Stimulated activated CD8-positive, alpha-beta memory T cell treated with anti-CD3 and anti-CD28 coated beads, Interleukin-7, amount 100 ng/mL, for 48 hours (primary cell): ENCODE measurements around the gene LAG3.

Experiments
- DNase-seq, 2 donors: peaks; one replicate each; pipeline ENCODE4 v3.0.0-alpha.2; 2020; ENCODE audit warnings: low read depth in 1 of 2; ENCODE audit errors: extremely low read depth in 1 of 2

Gene LAG3

DNA sequence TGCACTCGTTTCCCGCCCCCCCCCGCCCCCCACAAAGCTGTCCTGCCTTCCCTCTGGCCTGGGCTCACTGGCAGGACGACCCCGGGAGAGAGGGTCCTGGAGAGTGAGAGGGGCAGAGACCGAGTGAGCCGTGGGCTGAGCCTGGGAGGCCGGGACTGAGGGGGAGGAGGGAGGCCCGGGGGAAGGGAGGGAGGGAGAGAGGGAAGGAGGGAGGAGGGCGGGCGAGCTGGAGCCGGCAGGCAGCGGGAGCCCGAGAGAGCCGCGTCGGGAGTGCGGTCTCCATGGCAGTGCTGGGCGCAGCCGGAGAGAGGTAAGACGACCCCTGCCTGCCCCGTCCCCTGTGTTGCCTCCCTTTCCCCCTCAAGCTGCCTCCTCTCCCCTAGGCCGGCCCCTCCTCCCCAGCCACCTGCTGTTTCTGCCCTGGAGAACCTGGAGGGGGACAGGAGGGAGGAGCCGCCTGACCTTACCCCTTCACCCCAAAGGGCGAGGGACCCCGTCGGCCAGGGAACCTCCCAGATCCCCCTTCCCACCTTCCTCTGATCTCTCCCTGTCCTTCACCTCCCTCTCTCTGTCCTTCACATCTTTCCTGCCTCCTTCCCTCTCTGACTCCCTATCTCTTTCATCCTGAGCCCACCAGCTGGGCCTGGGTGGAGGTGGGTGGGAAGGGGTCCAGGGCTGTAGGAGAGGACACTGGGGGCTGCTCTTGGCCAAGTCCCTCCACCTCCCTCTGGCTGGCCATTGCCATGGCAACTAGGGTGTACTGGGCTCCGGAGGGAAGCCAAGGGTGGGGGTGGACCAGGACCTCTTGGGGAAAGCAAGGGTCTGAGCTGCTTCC is 49.5 kb downstream of the LAG3 start, which contains the start of gene GPR162:
GPR162 (plus strand) TSS at position 231 of the 835 bp plus-strand sequence. CDS start 2,078 bp downstream, outside the sequence.
- no peak for DNase-seq

DNA sequence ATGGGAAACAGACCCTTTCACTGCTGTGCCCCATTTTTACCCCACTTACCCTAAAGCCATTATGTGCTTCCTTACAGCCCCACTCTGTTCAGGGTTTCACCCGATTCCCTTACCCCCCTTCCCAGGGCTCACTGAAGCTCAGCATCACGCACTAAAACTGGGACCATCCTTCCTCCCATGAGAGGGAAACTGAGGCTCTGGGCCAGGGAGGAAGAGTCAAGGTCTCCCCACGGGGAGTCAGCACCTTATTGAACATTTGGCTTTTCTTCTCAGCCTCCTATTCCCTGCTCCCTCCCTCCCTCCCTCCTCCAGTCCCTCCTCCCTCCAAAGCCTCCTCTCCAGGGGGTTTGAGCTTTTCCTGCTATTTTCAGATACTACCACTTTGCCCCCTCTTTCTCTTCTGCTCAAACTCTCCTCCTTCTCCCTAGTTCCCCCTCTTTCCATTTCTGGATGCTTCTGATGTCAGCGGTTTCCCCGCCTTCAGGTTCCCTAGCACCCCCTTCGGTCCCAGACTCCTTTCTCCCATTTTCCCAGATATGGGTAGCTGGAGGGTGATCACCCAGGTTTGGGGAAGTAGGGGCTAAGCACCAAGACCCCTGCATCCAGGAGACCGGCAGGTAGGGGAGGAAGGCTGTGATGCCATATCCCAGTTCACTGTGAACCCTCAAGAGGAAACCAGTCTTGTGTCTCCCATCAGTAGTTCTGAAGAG is 50.3 kb downstream of the LAG3 start:
- DNase-seq, result no peak

DNA sequence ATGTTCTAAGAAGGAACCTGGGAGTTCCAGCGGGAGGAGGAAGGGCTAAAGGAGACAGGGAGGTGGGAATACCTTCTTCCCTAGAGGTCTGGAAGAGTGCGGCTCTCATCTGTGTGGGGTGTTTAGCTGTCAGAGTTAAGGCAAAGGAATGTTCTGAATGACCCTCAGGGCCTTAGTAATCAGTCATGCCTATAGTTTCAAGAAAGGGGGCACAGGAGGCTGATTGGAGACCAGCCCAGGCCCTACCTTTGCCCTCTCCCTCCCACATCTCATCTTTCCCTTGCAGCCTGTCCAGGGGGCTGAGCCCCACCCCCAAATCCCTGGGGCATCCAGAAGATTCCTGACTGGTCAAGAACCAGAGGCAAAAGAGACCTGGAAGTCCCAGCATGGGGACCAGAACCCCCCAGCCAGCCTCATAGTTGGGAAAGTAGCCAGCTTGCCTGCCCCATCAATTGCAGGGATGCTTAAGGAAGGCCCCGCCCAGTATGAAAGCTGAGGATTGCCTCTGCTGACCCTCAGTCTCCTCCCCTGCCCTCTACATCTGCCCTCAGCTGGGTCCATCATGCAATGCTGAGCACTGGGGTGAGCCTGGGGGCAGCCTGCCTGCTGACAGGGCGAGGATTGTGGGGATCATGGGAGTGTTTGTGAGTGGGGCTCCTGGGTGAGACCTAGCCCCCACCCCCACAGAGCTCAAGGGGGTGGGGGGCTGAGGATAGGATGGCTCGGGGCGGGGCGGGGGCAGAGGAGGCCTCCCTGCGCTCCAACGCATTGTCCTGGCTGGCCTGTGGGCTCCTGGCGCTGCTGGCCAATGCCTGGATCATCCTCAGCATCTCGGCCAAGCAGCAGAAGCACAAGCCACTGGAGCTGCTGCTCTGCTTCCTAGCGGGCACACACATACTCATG is 51.1 kb downstream of the LAG3 start:
- DNase-seq, result no peak

DNA sequence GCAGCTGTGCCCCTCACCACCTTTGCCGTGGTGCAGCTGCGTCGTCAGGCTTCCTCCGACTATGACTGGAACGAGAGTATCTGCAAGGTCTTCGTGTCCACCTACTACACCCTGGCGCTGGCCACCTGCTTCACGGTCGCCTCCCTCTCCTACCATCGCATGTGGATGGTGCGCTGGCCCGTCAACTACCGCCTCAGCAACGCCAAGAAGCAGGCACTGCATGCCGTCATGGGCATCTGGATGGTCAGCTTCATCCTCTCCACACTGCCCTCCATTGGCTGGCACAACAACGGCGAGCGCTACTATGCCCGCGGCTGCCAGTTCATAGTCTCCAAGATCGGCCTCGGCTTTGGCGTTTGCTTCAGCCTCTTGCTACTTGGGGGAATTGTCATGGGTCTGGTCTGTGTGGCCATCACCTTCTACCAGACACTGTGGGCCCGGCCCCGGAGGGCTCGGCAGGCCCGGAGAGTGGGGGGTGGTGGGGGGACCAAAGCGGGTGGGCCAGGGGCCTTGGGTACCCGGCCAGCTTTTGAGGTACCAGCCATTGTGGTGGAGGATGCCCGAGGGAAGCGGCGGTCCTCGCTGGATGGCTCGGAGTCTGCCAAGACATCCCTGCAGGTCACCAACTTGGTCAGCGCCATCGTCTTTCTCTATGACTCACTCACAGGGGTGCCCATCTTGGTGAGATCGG is 51.9 kb downstream of the LAG3 start:
- no peak for DNase-seq

DNA sequence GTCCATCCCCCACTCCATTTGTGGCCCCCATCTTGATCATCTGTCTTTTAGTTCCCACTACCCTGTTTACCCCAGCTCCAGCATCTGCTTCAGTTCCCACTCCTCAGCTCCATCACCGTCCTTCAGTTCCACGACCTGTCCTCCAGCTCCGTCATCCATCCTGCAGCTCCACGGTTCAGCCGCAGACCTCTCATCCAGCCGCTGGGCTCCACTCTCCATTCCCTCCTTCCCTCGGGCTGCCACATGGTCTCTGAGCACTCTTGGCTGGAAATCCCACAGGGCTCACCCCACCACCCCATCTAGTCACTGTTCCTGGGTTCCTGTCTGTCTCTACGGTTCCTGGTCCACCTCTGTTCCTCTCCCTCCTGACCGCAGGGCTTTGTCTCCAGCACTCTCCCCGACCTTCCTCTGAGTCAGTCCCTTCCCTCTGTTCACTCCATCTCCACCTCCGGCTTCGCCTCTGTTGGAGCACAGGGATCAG is 52.6 kb downstream of the LAG3 start:
- DNase-seq, result no peak

DNA sequence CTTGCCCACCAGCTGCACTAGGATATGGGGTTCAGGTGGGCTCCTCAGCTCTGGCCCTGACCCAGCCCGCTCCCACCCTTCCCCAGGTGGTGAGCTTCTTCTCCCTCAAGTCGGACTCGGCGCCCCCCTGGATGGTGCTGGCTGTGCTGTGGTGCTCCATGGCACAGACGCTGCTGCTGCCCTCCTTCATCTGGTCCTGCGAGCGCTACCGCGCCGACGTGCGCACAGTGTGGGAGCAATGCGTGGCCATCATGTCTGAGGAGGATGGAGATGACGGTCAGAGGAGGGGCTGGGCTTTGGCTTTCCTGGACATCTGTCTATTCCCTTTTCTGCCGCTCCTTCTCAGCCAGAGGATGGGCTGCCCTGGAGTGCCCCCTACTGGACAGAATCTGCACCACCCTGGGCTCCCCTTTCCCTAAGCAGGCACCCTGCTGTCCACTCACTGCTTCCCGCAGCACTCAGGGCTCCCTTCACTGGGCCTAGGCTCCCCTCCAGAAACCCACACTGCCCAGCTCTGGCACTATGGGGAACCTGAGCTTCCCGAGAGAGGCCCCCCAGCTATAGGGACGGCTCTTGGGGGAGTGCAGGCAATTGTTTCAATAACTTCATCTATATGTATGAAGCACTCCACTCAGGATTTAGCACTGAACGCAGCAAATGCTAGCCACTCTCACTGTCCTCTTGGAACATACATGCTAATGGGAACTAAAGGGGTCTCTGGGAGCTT is 53.2 kb downstream of the LAG3 start:
- peak; percentile 56 to 67 for DNase-seq

DNA sequence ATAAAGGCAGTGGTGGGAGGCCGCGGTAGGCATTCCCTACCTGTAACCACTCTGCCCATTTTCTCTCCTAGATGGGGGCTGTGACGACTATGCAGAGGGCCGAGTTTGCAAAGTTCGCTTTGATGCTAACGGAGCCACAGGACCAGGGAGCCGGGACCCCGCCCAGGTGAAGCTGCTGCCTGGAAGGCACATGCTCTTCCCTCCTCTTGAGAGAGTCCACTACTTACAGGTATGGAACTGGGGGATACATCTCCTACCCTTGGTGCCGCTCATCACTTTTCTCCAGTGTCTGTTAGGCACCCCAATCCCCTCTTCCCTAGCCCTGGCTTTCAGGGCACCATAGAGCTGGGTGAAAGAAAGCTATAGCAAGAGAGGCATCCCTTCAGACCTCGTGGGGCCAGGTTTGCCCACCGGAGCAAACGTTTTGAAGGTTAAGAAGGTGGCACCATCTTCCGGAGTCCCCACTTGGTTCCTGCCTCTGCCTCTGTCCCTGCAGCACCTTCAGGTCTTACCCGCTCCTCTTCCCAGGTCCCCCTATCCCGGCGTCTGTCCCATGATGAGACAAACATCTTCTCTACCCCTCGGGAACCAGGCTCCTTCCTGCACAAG is 53.9 kb downstream of the LAG3 start:
- DNase-seq, result no peak

DNA sequence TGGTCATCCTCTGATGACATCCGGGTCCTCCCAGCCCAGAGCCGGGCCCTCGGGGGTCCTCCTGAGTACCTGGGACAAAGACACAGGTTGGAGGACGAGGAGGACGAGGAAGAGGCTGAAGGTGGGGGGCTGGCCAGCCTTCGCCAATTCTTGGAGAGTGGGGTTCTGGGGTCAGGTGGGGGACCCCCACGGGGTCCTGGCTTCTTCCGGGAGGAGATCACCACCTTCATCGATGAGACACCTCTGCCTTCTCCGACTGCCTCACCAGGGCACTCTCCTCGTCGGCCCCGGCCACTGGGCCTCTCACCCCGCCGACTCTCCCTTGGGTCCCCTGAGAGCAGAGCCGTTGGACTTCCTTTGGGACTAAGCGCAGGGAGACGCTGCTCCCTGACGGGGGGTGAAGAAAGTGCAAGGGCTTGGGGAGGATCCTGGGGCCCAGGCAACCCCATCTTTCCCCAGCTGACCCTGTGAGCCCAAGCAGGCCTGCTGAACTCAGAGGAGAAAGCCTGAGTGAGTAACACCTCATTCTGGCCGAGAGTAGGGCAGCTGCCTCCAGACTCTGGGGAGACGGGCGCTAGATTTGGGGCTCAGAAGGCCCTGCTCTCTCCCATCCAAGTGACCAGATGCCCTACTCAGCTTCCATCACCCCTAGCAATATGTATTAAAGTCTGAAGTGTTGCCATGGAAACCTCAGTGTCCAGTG is 54.6 kb downstream of the LAG3 start:
- no peak for DNase-seq

DNA sequence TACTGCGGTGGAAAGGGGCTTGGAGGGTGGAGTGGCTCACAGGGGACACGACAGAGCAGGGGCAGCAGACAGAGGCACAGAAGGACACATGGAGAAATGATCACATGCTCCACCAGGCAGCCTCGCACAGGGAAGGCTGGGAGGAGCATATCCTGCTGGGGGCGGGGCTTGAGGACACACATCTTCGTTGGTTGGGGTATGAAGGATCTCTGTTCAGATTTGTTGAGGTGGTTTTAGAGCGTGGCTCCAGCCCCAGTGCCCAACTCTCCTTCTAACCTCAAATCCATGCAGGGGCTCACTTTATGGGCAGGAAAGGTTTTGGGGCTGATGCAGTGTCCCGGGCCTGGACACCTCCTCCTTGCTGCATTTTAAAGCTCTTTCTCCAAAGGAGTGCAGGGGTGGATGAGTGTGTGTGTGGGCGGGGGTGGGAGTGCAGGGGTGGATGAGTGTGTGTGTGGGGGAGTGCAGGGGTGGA is 55.2 kb downstream of the LAG3 start:
- DNase-seq, result peak in 1 of 2 donors; percentile 40
